DND-41 (cell line): Measurements from ENCODE around the gene ATP9A.
"Not testable (repeated sequence)": the region's sequence is repeated elsewhere in the genome, so short reads cannot be mapped to it uniquely, and the experiment has no call there.

ENCODE experiments used
- ATAC-seq: fragments of 200-7000 bp; cut with Tn5 transposase; 3 replicates; pipeline ENCODE4 v1.9.1; 2021; ENCODE audit warnings: low read depth; ENCODE audit not compliant: insufficient read depth
- DNase-seq: peaks from one replicate; pipeline ENCODE4 v3.0.0-alpha.2; 2020
- H2AFZ ChIP-seq: 2 replicates; pipeline ENCODE4 v1.6.0; 2012; ENCODE audit warnings: low read depth, low read length
- H3K27ac ChIP-seq: 2 replicates; pipeline ENCODE4 v1.5.1; 2012; ENCODE audit warnings: low read length, inconsistent platforms
- H3K27me3 ChIP-seq: fragments of 200-600 bp; sonication (generic); 2 replicates; pipeline ENCODE4 v1.6.0; 2012; ENCODE audit warnings: low read length, mild to moderate bottlenecking, inconsistent platforms; ENCODE audit not compliant: insufficient read depth, poor library complexity
- H3K36me3 ChIP-seq: 2 replicates; pipeline ENCODE4 v1.5.1; 2012; ENCODE audit warnings: low read length, inconsistent platforms; ENCODE audit not compliant: insufficient read depth
- H3K4me1 ChIP-seq: 2 replicates; pipeline ENCODE4 v1.5.1; 2012; ENCODE audit warnings: mild to moderate bottlenecking, low read length; ENCODE audit not compliant: insufficient read depth
- H3K4me2 ChIP-seq: 2 replicates; pipeline ENCODE4 v1.6.0; 2012; ENCODE audit warnings: mild to moderate bottlenecking, moderate library complexity, low read length, inconsistent platforms; ENCODE audit not compliant: insufficient read depth
- H3K4me3 ChIP-seq, 2 experiments: fragments of 200-600 bp in 1 of 2; shearing (Covaris generic) in 1 of 2; 2 replicates each; pipeline ENCODE4 v1.5.1; 2012 to 2016; ENCODE audit warnings: inconsistent platforms in 2 of 2, low read length in 2 of 2, mild to moderate bottlenecking in 2 of 2, low read depth in 1 of 2, moderate library complexity in 1 of 2
- H3K79me2 ChIP-seq: 2 replicates; pipeline ENCODE4 v1.6.0; 2012; ENCODE audit warnings: low read length, inconsistent platforms; ENCODE audit not compliant: insufficient read depth
- H3K9ac ChIP-seq: 2 replicates; pipeline ENCODE4 v1.6.0; 2012; ENCODE audit warnings: low read depth, mild to moderate bottlenecking, inconsistent platforms, low read length, moderate library complexity
- H3K9me3 ChIP-seq: 2 replicates; pipeline ENCODE4 v1.5.1; 2012; ENCODE audit warnings: low read length, moderate library complexity, mild to moderate bottlenecking, inconsistent platforms; ENCODE audit not compliant: insufficient read depth, severe bottlenecking
- H4K20me1 ChIP-seq: 2 replicates; pipeline ENCODE4 v1.6.0; 2012; ENCODE audit warnings: low read length; ENCODE audit not compliant: insufficient read depth
- EZH2 ChIP-seq: IDR thresholded peaks from 3 replicates; pipeline ENCODE4 v1.6.1; 2012; ENCODE audit warnings: borderline replicate concordance, low read depth, mild to moderate bottlenecking, moderate library complexity, low read length, inconsistent platforms; ENCODE audit not compliant: severe bottlenecking
- TF ChIP-seq, protein P1 (sequence below): IDR thresholded peaks from 2 replicates; pipeline ENCODE4 v1.5.1; 2012; ENCODE audit warnings: borderline replicate concordance, low read length, moderate library complexity, mild to moderate bottlenecking; ENCODE audit not compliant: poor library complexity, severe bottlenecking; ENCODE audit errors: extremely low read depth

Gene ATP9A

GRCh38 chr20:51756653-51757052, 11.5 kb downstream of the ATP9A start:
- Histone ChIP-seq H3K27me3 (no peaks in the 10 kb centered on the region), H3K9me3 (no peaks in the 10 kb centered on the region), H3K27ac (no peak overlapping the region), H3K4me2 (no peak overlapping the region), H3K79me2 (no peaks in the 10 kb centered on the region), H3K4me1 (no peaks in the 10 kb centered on the region), H3K4me3 (no peak overlapping the region), H4K20me1 (no peaks in the 10 kb centered on the region), H3K36me3 (no peaks in the 10 kb centered on the region), H3K9ac (no peak overlapping the region), H2AFZ (no peak overlapping the region)
- ATAC-seq (no peak), DNase-seq (no peak)
- TF ChIP-seq EZH2: no peak
- TF ChIP-seq, protein P1, sequence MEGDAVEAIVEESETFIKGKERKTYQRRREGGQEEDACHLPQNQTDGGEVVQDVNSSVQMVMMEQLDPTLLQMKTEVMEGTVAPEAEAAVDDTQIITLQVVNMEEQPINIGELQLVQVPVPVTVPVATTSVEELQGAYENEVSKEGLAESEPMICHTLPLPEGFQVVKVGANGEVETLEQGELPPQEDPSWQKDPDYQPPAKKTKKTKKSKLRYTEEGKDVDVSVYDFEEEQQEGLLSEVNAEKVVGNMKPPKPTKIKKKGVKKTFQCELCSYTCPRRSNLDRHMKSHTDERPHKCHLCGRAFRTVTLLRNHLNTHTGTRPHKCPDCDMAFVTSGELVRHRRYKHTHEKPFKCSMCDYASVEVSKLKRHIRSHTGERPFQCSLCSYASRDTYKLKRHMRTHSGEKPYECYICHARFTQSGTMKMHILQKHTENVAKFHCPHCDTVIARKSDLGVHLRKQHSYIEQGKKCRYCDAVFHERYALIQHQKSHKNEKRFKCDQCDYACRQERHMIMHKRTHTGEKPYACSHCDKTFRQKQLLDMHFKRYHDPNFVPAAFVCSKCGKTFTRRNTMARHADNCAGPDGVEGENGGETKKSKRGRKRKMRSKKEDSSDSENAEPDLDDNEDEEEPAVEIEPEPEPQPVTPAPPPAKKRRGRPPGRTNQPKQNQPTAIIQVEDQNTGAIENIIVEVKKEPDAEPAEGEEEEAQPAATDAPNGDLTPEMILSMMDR: no peak

- not testable (repeated sequence) for H3K79me2 ChIP-seq, H3K9ac ChIP-seq, H3K27ac ChIP-seq, H3K4me2 ChIP-seq, H2AFZ ChIP-seq, DNase-seq, H3K4me3 ChIP-seq, ATAC-seq, H3K9me3 ChIP-seq, H3K4me1 ChIP-seq, H3K36me3 ChIP-seq, H3K27me3 ChIP-seq, H4K20me1 ChIP-seq
These were observed 15.0 kb downstream of the ATP9A start for GRCh38 chr20:51753220-51753619.

DNA sequence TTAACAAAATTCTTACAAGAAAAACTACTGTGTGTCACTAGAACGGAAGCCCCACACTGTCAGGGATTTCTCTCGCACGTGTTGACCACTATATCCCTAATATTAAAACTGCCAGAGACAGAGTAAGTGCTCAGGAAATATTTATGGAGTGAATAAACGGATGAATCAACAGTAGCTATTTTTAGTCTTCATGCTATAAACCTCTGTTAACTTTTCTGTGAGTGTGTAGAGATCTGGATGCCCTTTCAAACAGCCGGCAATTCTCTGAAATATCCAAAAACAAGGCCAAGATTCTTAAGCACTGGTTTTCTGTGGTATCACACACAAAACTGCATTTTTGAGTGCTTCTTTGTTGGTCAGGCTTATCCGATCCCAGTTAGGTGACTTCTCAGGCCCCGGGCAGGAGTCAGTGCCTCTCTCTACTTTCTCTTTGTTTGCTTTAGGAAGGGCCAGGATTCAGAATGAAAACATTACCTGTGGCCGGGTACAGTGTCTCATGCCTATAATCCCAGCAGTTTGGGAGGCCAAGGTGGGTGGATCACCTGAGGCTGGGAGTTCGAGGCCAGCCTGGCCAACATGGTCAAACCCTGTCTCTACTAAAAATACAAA, 15.7 kb downstream of the ATP9A start:
- H4K20me1 ChIP-seq: no peaks in the 10 kb centered on the region; the same call in 1 of the 2 replicates
- no peaks in the 10 kb centered on the region for H3K79me2 ChIP-seq
- TF ChIP-seq, protein P1: no peak
- no peak for TF ChIP-seq EZH2
- no peak overlapping the region for H3K9ac ChIP-seq
- no peaks in the 10 kb centered on the region for H3K4me1 ChIP-seq
- no peak overlapping the region for H3K27ac ChIP-seq
- DNase-seq: no peak
- no peak for ATAC-seq
- no peaks in the 10 kb centered on the region for H3K9me3 ChIP-seq
- H3K36me3 ChIP-seq: no peaks in the 10 kb centered on the region
- H2AFZ ChIP-seq: no peak overlapping the region
- no peaks in the 10 kb centered on the region for H3K27me3 ChIP-seq
- H3K4me3 ChIP-seq: no peak overlapping the region
- H3K4me2 ChIP-seq: no peak overlapping the region

DNA sequence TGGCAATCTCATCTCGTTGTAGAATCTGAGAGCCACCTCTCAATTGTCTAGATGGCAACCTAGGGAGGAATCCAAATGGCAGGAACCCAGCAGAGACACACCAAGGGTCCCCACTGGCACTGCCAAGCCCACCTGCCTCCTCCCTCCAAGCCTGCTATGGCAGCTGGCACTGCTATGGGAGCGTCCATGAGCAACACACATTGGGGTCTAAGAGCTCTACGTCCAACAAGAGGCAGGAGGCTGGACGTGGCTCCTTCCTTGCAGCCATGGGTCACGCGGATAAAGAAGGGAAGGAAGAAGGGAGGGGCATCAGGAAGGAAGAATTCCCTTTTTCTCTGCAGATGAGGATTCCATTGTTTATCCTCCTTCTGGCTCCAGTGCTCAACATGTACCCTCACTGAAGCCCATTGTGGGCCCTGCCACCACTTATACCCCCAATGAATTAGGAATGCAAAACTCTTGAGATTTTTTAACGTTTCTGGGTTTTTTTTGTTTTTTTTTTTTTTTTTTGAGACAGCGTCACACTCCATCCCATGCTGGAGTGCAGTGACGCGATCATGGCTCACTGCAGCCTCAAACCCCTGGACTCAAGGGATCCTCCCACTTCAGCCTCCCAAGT, 17.3 kb downstream of the ATP9A start:
- Histone ChIP-seq H3K4me2 (no peak overlapping the region), H3K9ac (no peak overlapping the region), H3K9me3 (no peaks in the 10 kb centered on the region), H3K4me1 (no peaks in the 10 kb centered on the region), H4K20me1 (no peaks in the 10 kb centered on the region; the same call in 1 of the 2 replicates), H3K36me3 (no peaks in the 10 kb centered on the region), H3K27ac (no peak overlapping the region), H3K4me3 (no peak overlapping the region), H3K27me3 (no peaks in the 10 kb centered on the region), H3K79me2 (no peaks in the 10 kb centered on the region), H2AFZ (no peak overlapping the region)
- TF ChIP-seq, protein P1: no peak
- no peak for TF ChIP-seq EZH2
- no peak for DNase-seq
- no peak for ATAC-seq
